ENCODE measurements around the gene COX17. TPM values are rescaled to one million over a fixed set of nuclear protein-coding genes. Genes with fewer than 3 reads are reported as not detected.

Gene COX17
- total and polyA plus RNA-seq, 2 of the 13 experiments (the other 11 are each of a cell fraction or from before 2014, with no cell fraction given) = 41.4 to 51.0 TPM

DNA sequence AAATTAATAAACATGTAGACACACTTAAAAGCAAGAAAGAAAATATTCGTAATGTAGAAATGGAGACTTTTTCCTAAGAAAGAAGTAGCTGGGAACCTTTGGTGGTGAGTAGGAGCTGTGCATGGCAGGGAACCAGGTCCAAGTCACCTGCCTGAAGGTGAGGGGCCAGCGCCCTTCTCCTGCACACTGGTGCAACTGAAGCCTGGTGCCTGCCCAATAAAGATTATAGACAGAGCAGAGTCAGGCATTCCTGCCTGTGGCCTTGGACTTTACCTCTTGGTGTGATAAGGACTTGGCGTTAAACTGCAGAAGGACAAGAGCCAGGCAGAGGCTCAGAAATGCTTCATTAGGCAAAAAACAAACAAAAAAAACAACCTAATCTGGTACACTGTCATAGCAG lies 39.8 kb upstream of the COX17 start (continued):
- TF ChIP-seq MAFF (IDR thresholded peaks at IDR 0.05; ENCODE audit: low read depth, low read length) (0 out of 2 replicates have a peak, but pooled peaks have one; percentile 15), ZNF343 (CRISPR knock-in tag; IDR thresholded peaks at IDR 0.05) (no peak), POGZ (CRISPR knock-in tag; IDR thresholded peaks at IDR 0.05) (no peak), EP300 (IDR thresholded peaks at IDR 0.05; ENCODE audit: low read depth in 2 of 2, low read length in 2 of 2) (0 out of 4 replicates have a peak, but pooled peaks of 1 of the 2 experiments have one; percentile 42), EP300 (CRISPR knock-in tag; IDR thresholded peaks at IDR 0.05; ENCODE audit: borderline replicate concordance) (no peak), ZNF850 (CRISPR knock-in tag; conservative IDR thresholded peaks at IDR 0.05) (no peak), ZBTB40 (IDR thresholded peaks at IDR 0.05) (no peak), ZBTB40 (CRISPR knock-in tag; IDR thresholded peaks at IDR 0.05) (peak; percentile 24; the same call in 1 of the 2 replicates), CTCF (CRISPR knock-in tag; IDR thresholded peaks at IDR 0.05) (peak; percentile 21; the same call in 1 of the 2 replicates), HNRNPL (IDR thresholded peaks at IDR 0.05; ENCODE audit: low read depth, low read length) (no peak), SRF (IDR thresholded peaks at IDR 0.05; ENCODE audit: low read depth, low read length) (no peak), ZNF784 (CRISPR knock-in tag; IDR thresholded peaks at IDR 0.05; ENCODE audit: borderline replicate concordance) (no peak), SIX4 (CRISPR knock-in tag; IDR thresholded peaks at IDR 0.05) (no peak), CC2D1A (CRISPR knock-in tag; IDR thresholded peaks at IDR 0.05) (no peak), TSC22D2 (CRISPR knock-in tag; IDR thresholded peaks at IDR 0.05; ENCODE audit: borderline replicate concordance) (peak; percentile 44; the same call in 1 of the 2 replicates), FOSL1 (CRISPR knock-in tag; IDR thresholded peaks at IDR 0.05; ENCODE audit: borderline replicate concordance) (no peak), HMGXB4 (CRISPR knock-in tag; IDR thresholded peaks at IDR 0.05; ENCODE audit: borderline replicate concordance in 1 of 2, low read depth in 1 of 2) (no peak)
